WERI-Rb-1 (cell line): Measurements from ENCODE around the gene CDK4.

Experiments used
- DNase-seq: peaks from one replicate; pipeline ENCODE4 v3.0.0-alpha.2; 2020
- H3K27ac ChIP-seq: fragments of 250-450 bp; sonication (Bioruptor Pico); 2 replicates; pipeline ENCODE4 v1.5.1; 2020; ENCODE audit warnings: mild to moderate bottlenecking, moderate library complexity
- H3K27me3 ChIP-seq: fragments of 250-450 bp; sonication (Bioruptor Pico); 2 replicates; pipeline ENCODE4 v1.5.1; 2021; ENCODE audit warnings: mild to moderate bottlenecking, low read depth, moderate library complexity; ENCODE audit not compliant: insufficient read depth, severe bottlenecking
- H3K36me3 ChIP-seq: fragments of 250-450 bp; sonication (Bioruptor Pico); 2 replicates; pipeline ENCODE4 v1.5.1; 2020; ENCODE audit warnings: mild to moderate bottlenecking, moderate library complexity
- H3K4me3 ChIP-seq: 2 replicates; pipeline ENCODE4 v1.5.1; 2011; ENCODE audit warnings: low read depth, mild to moderate bottlenecking, control low read depth, low read length
- H3K9me3 ChIP-seq: fragments of 250-450 bp; sonication (Bioruptor Pico); 2 replicates; pipeline ENCODE4 v1.5.1; 2021; ENCODE audit warnings: mild to moderate bottlenecking, moderate library complexity; ENCODE audit not compliant: severe bottlenecking
- TF ChIP-seq, protein P1 (sequence below): IDR thresholded peaks from 2 replicates; pipeline ENCODE4 v1.5.1; 2011; ENCODE audit warnings: low read depth, mild to moderate bottlenecking, control low read depth, inconsistent platforms, low read length

The CDK4 gene

DNA sequence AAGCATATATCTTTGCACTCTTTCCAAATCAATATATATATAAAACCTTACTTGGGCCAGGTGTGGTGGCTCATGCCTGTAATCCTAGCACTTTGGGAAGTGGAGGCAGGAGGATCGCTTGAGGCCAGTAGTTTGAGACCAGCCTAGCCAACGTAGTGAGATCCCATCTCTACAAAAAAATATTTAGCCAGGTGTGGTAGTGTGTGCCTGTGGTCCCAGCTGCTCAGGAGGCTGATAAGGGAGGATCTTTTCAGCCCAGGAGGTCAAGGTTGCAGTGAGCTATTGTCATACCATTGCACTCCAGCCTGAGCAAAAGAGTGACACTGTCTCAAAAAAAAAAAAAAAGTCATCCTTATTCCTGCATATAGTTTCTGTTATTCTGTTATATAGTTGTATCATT is 43.8 kb downstream of the CDK4 start:
- no peak for DNase-seq
- Histone ChIP-seq H3K4me3 (no peak overlapping the region), H3K27ac (no peak overlapping the region), H3K27me3 (no peaks in the 10 kb centered on the region), H3K36me3 (peaks cover 8% of the 10 kb centered on the region; the same call in 1 of the 2 replicates), H3K9me3 (peaks cover 4% of the 10 kb centered on the region)
- TF ChIP-seq, protein P1, sequence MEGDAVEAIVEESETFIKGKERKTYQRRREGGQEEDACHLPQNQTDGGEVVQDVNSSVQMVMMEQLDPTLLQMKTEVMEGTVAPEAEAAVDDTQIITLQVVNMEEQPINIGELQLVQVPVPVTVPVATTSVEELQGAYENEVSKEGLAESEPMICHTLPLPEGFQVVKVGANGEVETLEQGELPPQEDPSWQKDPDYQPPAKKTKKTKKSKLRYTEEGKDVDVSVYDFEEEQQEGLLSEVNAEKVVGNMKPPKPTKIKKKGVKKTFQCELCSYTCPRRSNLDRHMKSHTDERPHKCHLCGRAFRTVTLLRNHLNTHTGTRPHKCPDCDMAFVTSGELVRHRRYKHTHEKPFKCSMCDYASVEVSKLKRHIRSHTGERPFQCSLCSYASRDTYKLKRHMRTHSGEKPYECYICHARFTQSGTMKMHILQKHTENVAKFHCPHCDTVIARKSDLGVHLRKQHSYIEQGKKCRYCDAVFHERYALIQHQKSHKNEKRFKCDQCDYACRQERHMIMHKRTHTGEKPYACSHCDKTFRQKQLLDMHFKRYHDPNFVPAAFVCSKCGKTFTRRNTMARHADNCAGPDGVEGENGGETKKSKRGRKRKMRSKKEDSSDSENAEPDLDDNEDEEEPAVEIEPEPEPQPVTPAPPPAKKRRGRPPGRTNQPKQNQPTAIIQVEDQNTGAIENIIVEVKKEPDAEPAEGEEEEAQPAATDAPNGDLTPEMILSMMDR: no peak

DNA sequence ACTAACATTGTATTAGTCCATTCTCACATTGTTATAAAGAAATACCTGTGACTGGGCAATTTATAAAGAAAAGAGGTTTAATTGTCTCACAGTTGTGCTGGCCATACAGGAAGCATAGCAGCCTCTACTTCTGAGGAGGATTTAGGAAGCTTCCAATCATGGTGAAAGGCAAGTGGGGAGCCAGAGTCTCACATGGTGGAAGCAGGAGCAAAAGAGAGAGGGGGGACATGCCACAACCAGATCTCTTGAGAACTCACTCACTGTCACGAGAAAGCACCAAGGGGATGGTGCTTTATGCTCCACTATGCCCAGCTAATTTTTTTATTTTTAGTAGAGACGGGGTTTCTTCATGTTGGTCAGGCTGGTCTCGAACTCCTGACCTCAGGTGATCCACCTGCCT is 44.9 kb downstream of the CDK4 start:
- H3K9me3 ChIP-seq: peaks cover 4% of the 10 kb centered on the region
- no peak for DNase-seq
- H3K36me3 ChIP-seq: peaks cover 12% of the 10 kb centered on the region; the same call in 1 of the 2 replicates

DNA sequence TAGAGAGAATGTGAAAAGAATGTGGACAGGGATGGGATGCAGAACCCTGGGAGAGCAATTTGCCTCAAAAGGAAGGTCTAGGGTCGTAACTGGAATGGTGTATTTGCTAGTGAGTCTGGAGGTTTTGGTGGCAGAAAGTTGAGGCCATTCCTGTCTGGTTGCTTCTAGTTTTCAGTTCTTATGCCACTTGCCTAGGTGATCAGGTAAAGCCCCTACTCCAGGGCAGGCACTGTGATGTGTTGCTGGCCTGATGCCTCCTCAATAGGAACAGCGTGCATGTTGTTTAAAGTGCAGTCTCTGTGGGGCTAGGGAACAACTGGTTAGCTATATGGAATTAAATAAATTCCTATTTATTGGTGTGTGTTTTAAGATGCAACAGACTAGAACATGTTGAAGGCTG is 51.8 kb downstream of the CDK4 start:
- no peak overlapping the region for H3K4me3 ChIP-seq
- TF ChIP-seq, protein P1: no peak
- DNase-seq: no peak
- H3K27me3 ChIP-seq: no peaks in the 10 kb centered on the region
- H3K9me3 ChIP-seq: peaks cover 4% of the 10 kb centered on the region
- no peak overlapping the region for H3K27ac ChIP-seq
- peaks cover 28% of the 10 kb centered on the region for H3K36me3 ChIP-seq

More for the DNA sequence above, 44.9 kb downstream of the CDK4 start:
- no peak overlapping the region for H3K27ac ChIP-seq
- H3K27me3 ChIP-seq: no peaks in the 10 kb centered on the region
- no peak overlapping the region for H3K4me3 ChIP-seq
- TF ChIP-seq, protein P1: no peak

DNA sequence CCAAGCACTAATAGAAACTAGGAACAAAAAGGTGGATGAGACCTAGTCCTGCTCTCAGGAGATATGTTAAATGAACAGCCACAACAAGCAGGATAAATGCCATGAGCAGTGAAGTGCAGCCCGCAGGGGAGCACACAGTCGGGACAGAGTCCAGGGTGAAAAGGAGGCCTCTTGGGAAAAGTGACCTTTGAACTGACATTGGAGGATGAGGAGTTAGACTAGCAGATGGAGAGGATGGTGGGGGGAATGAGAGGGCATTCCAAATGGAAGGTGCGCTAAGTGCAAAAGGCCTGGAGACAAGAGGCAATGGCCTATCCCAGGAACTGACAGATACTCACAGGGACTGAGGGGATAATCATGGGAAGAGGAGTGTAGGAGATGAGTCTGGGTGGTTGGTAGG is 53.7 kb downstream of the CDK4 start:
- H3K27me3 ChIP-seq: no peaks in the 10 kb centered on the region
- peaks cover 21% of the 10 kb centered on the region for H3K36me3 ChIP-seq
- H3K9me3 ChIP-seq: no peaks in the 10 kb centered on the region
- TF ChIP-seq, protein P1: no peak
- H3K27ac ChIP-seq: no peak overlapping the region
- H3K4me3 ChIP-seq: no peak overlapping the region
- no peak for DNase-seq
